NCI-H510A treated with DMSO at 0.1 percent for 48 hours (cell line): ENCODE measurements around the gene M1AP.

ENCODE experiments used
- DNase-seq: peaks from one replicate; lab custom pipeline; 2025; lab: John Stamatoyannopoulos, UW

M1AP gene

DNA sequence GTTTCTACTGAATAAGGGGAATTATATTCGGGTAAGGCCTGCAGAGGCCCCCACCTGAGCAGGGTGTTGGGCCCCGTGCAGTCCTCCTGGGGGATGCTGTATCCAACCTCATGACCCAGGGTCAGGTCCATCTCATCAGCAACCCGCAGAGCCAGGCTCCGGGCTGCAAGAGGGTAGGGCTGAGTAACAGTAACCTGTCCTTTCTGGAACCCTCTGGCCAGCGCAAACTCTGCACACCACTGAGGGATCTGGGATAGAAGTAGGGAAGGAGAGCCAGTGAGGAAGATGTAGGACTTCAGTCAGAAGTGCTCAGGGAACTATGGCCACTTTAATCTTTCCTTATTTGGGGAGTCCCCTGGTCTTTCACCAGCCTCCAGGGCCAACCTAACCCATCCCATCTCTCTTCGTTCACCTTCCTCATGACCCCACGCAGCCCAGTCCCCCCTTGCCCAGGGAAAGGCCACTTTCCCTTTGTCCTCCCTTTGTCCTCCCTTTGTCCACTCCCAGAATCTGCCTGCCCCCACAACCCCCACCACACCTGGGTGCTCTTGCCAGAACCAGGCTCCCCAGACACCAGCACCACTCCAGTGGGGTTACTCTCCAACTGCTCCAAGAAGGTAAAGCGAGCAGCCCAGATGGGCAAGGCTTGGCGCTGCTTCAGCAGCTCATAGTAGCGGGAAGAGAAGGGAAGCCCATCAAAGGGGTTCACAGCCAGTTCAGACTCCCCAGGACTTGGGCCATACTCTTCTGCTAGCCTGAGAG lies 123.0 kb downstream of the M1AP start:
- no peak for DNase-seq

DNA sequence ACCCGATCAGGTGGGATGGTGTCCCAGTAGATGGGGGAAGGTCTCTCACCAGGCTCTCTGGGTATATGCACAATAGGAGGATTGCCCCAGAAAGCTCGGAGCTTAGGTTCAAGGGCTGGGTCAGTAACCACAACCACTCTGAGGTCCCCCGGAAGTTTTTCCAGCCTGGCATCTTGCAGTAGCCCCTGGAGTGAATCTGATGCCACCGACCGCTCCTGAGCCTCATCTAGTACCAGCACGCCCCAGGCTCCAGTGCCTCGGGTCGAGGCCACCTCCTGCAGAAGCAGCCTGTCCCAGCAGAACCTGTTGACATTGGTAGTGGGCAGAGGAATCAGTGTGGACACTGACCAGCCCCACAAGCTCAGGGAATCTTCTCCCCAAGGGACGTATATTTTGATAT lies 124.1 kb downstream of the M1AP start:
- no peak for DNase-seq

DNA sequence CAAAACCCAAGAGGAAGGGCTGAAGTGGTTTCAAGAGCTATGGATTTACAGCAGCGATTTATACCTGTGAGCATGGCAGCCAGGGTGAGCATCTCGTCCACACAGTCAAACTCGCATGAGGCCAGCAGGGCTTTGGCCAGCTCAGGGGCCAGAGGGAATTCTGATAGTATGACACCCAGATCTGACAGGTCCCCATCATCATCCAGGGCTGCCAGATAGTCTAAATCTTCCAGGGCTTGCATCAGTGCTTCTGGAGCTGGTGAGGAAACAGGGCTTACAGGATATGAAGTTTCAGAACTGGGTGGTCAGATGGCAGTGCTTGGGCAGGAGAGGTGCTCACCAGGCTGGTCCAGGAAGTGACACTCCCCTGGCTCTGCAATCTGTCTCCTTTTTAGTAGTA lies 125.6 kb downstream of the M1AP start:
- no peak for DNase-seq

DNA sequence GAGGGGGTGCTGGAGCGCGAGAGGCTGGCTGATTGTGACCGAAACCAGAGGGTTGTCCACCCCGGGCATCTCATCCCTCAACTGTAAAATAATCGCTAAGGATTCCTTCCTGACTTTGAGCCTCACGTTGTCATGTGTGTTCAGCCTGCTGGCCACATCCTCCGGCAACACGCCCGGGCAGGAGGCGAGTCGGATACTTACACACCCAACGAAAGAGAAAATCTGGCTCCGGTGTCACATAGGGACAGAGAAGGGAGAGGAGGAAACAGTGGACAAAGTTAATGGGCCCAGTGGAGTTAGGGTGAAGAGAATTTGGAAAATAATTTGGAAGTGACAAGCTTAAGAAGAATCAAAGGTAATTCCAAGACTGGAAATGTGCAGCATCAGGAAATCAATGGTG lies 131.5 kb downstream of the M1AP start:
- DNase-seq: no peak

DNA sequence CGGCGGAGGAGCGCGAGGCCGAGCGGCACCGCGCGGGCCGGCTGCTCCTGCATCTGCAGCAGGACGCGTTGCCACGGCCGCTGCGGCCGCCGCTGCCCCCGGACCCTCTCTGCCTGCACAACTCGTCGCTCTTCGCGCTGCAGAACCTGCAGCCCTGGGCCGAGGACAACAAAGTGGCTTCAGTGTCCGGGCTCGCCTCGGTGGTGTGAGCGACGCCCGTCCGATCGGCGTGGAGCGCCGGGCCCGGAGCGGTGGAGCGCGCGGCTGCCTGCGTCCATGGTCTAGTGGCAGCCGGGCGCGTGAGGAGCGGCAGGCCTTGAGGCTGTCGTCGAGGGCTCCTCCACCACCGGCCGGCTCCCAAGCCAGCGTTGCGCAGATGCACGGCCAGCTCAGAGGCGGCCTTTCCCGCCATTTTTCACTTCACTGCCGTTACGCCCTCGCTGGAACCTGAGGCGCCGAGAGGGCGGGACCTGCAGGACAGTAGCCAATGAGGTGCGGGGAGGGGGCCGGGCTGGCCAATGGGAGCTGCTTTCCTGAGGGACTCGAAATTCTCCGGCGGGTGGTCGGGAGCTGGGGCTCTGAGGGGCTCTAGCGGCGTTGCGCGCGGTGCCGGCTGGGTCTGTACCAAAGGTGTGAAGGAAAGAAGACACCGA lies 132.0 kb downstream of the M1AP start:
- peak; percentile 41 for DNase-seq

DNA sequence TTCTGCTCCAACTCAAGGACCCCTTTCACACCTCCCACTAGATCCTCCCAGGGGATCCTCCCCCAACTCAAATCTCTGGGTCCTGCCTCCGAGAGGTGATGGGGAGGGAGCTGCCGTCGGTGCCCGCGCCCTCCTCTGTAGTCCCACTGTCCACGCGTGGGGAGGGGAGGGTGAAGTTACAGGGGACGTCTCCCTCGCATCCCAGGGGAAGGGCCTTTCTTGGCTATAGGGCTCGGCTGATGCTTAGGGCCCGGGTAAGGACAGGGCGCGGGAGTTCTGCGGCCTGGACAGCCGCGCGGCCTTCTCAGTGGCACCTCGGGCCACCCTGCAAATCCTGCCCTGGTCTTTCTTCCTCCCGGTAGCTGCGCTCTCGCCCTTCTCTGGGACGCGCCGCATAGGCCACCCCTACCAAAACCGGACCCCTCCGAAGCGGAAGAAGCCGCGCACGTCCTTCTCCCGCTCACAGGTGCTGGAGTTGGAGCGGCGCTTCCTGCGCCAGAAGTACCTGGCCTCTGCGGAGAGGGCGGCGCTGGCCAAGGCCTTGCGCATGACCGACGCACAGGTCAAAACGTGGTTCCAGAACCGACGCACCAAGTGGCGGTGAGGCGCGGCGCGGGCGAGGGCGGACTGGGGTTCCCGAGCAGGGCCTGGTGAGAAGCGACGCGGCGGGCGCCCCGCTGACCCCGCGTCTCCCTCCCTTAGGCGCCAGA lies 132.7 kb downstream of the M1AP start:
- no peak for DNase-seq

DNA sequence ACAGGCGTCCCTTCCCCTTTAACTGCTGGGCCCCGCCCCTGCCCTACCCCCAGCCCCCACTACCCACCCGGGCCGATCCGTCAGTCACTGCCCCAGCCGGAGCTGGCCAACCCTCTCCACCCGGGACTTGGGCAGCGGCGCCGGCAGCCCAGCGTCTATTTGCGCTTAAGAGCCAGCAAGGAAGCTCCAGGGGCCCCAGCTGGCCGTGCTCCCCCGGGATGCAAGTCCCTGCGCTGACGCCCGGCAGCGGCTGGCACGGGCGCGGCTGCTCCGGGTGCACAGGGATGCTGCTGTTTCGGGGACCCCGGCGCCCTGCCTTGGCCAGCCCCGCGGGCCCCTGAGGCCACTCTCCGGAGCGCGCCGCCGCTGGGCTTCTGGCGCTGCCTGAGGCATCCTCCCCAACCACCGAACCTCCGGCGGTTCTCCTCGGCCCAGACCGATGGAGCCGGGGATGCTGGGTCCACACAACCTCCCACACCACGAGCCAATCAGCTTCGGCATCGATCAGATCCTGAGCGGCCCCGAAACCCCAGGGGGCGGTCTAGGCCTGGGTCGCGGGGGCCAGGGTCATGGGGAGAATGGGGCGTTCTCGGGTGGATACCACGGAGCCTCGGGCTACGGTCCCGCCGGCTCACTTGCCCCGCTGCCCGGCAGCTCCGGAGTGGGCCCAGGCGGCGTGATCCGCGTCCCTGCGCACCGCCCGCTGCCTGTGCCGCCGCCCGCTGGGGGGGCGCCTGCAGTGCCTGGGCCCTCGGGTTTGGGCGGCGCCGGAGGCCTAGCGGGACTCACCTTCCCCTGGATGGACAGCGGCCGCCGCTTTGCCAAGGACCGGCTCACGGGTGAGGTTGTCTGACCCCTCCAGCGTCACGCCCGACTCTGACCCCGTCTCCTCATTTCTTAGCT lies 133.5 kb downstream of the M1AP start, which contains the start of gene TLX2:
Gene TLX2 (plus strand): TSS at position 83 of the 903 bp plus-strand sequence. CDS start 357 bp downstream, at position 440.
- DNase-seq: no peak

DNA sequence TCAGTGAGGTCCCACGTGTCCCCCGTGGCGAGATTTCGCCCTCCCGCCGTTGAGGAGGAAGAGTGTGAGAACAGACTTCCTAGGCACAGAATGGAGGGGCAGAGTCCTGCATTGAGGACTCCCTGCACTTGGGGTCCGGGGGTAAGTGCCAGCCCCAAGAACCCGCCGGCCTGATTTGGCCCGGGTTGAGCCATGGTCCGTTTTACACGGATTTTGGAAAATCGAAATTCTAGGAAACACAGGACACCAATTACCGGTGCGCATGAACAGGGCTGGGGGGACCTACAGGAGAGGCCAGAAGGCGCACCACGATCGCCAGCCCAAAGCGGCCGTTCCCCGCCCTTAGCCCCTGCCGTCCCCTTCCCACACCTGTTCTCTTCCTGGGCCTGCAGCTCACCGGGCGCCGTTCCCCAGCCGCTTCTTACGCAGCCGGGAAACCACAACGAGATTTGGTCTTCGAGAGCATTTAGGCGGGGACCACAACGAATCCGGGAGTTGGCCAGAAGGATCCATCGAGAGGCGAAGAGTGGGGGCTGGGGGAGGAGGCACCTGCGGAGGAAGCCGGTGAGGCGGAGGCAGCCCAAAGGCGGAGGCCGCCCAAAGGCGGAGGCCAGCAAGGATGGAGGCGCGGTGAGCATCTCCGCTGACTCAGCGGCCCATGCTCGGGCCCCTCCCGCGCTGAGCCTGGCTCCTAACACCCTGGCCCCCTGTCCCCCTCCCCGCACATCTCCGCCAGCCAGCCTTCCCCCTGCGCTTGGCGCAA lies 134.3 kb downstream of the M1AP start:
- DNase-seq: peak; percentile 18

DNA sequence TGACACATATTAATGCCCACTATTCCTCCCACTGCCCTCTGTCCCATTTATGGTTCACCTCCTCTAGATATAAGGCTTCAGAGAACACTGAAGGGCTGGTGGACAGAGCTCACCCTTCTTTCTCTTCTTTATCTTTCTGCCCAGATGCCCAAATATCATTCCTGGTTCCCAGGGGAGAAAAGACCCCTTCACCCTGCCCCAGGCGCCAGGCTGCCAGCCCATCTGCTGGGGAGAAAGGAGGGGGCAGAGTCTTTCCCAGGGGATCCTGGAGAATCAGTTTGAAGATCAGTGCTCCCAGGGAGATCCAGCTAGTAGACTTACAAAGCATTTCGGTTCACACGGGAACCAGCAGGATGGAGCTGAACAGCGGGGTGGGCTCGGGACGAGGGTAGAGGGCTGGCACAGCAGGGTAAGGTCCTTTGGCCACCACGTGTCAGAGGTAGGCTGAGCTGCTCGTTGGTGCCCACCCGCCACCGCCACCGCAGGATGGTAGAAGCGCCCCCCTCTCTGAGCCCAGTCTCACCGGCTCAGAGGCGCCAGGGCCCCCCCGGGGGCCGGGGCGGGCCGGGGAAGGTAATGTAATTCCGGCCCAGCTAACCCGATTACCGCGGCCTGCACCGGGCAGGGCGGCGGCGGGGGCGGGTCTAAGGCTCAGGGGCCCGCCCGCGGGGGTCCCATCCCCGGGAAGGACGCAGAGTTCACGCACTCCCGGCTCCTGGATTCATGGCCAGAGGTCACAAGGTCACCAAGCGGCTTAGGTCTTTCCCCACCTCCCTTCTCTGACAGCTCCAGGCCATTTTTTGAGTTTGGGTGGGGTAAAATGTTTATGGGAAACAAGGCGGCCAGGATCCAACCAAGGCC lies 135.2 kb downstream of the M1AP start:
- DNase-seq: no peak

DNA sequence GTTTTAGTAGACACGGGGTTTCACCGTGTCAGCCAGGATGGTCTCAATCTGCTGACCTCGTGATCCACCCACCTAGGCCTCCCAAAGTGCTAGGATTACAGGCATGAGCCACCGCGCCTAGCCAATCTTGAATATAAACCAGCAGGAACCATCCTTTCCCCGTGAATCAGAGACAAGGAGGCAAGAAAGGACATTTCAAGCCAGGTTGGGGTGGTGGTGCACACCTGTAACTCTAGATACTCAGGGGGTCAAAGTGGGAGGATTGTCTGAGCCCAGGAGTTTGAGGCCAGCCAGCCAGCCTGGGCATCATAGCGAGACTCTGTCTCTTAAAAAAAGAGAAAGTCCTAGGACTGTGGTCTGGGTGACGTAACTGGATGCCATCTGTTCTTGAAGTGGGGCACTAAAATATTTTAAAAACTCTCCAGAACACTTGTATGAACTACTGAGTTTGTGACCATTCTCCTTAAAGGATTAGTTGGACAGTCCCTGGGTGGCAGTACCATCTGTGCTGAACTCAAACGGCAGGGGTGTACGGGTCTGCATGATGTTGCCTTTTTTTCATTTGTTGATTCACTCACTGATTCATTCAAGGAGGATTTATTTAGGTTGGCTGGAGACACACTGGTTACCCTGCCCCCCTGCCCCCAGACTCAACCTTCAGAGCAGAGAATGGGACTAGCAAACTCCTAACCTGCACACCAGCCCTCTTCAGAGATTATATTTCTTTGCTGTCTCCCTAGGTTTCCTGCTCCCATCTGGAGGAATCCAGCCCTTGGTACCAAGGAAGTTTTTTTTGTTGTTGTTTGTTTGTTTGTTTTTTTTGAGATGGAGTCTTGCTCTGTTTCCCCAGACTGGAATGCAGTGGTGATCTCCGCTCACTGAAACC lies 136.8 kb downstream of the M1AP start:
- no peak for DNase-seq

DNA sequence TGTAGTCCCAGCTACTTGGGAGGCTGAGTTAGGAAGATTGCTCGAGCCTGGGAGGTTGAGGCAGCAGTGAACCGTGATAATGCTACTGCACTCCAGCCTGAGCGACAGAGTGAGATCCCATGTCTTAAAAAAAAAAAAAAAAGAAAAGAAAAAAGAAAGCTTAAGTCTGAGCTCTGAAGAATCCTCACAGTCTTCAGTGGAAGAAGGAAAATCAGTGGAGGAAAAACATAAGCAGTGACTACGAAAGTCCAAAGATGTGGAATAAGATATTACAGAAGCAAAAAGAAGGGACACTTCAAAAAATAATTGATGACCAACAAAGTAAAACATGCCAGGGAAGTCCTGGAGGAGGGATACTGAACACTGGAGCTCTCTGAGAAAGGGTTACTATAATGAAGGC lies 137.9 kb downstream of the M1AP start:
- no peak for DNase-seq

DNA sequence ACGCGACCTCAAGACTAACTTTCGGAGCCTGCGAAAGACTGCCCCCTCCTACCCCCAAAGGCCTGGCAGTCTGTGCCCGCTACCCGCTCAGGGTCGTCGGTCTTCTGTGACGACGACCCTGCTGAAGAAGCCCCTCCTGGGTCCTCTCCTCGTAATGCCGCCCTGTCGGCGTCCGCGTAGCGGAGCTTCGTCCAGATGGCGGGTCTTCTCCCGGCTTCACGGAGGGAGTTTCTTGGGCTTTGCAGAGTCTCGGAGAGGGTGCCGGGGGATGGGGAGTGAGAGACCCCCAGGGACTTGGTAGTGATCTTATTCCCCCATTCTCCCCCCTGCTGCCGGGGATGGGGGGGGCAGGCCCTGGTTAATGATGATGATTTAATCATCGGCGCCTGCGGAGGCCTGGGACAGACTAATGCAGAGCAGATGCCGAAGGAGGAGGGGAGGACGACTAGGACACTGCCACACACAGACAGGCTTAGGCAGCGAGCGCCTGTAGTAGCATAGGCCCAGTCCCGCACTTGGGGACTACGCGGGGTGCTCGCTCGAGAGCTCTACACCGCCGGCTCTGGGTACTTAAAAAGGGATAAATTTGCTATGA lies 140.1 kb downstream of the M1AP start:
- no peak for DNase-seq
